GM23248 (cell line): ENCODE data around the gene HOXA3. TPM values are rescaled to one million over a fixed set of nuclear protein-coding genes. Genes with fewer than 3 reads are reported as not detected.

Source experiments
- DNase-seq: peaks from one replicate; pipeline ENCODE4 v3.0.0-alpha.2; 2015
- H2AFZ ChIP-seq: fragments of 200-600 bp; sonication (generic); 2 replicates; pipeline ENCODE4 v1.6.1; 2016; ENCODE audit warnings: antibody characterized with exemption
- H3F3A ChIP-seq: fragments of 200-600 bp; sonication (generic); 2 replicates; pipeline ENCODE4 v1.6.1; 2016; ENCODE audit warnings: mild to moderate bottlenecking, antibody characterized with exemption, mixed run types; ENCODE audit not compliant: insufficient read depth
- H3K27ac ChIP-seq: fragments of 200-600 bp; sonication (generic); 2 replicates; pipeline ENCODE4 v1.5.1; 2016; ENCODE audit warnings: mild to moderate bottlenecking
- H3K27me3 ChIP-seq: fragments of 200-600 bp; sonication (generic); replicated peaks from 2 replicates; pipeline ENCODE4 v1.6.1; 2016; ENCODE audit warnings: mild to moderate bottlenecking; ENCODE audit not compliant: insufficient read depth
- H3K36me3 ChIP-seq: fragments of 200-600 bp; sonication (generic); 2 replicates; pipeline ENCODE4 v1.6.1; 2016; ENCODE audit warnings: low read depth, mild to moderate bottlenecking
- H3K4me1 ChIP-seq: fragments of 200-600 bp; sonication (generic); 2 replicates; pipeline ENCODE4 v1.6.1; 2016; ENCODE audit warnings: mild to moderate bottlenecking; ENCODE audit not compliant: insufficient read depth
- H3K4me2 ChIP-seq: fragments of 200-600 bp; sonication (generic); one replicate; pipeline ENCODE4 v1.6.1; 2016; ENCODE audit warnings: mild to moderate bottlenecking; ENCODE audit not compliant: unreplicated experiment
- H3K4me3 ChIP-seq: fragments of 200-600 bp; sonication (generic); 2 replicates; pipeline ENCODE4 v1.5.1; 2016; ENCODE audit warnings: mild to moderate bottlenecking
- H3K79me2 ChIP-seq: fragments of 200-600 bp; sonication (generic); 2 replicates; pipeline ENCODE4 v1.6.1; 2016; ENCODE audit warnings: mild to moderate bottlenecking; ENCODE audit not compliant: insufficient read depth
- H3K9ac ChIP-seq: fragments of 200-600 bp; sonication (generic); 2 replicates; pipeline ENCODE4 v1.6.1; 2016; ENCODE audit warnings: mild to moderate bottlenecking
- H3K9me2 ChIP-seq: fragments of 200-600 bp; sonication (generic); 2 replicates; pipeline ENCODE4 v1.6.1; 2016; ENCODE audit warnings: mixed run types, mild to moderate bottlenecking, moderate library complexity; ENCODE audit not compliant: insufficient read depth
- H3K9me3 ChIP-seq: fragments of 200-600 bp; sonication (generic); one replicate; pipeline ENCODE4 v1.6.1; 2017; ENCODE audit warnings: low read depth
- H4K20me1 ChIP-seq: fragments of 200-600 bp; sonication (generic); 2 replicates; pipeline ENCODE4 v1.6.0; 2016; ENCODE audit not compliant: insufficient read depth
- EZH2 ChIP-seq: fragments of 200-600 bp; sonication (generic); IDR thresholded peaks from 2 replicates; pipeline ENCODE4 v1.6.1; 2018; ENCODE audit warnings: antibody characterized with exemption, mild to moderate bottlenecking; ENCODE audit not compliant: insufficient read depth, poor library complexity, severe bottlenecking
- EZH2phosphoT487 ChIP-seq: fragments of 200-600 bp; sonication (generic); IDR thresholded peaks from 2 replicates; pipeline ENCODE4 v1.6.1; 2018; ENCODE audit warnings: antibody characterized with exemption, moderate library complexity, mild to moderate bottlenecking, low read depth; ENCODE audit not compliant: insufficient read depth
- WGBS, 2 experiments: methylation state at CpG; one replicate each; pipeline ENCODE4 v1.1.6; 2015 to 2017; ENCODE audit warnings: low lambda C conversion rate in 2 of 2, low coverage in 1 of 2; ENCODE audit errors: missing lambda C conversion rate in 2 of 2; 5-methylcytosine and 5-hydroxymethylcytosine counted together
- in situ Hi-C: fragments of 300-500 bp; cut with MboI; formaldehyde crosslinking; loops from 2 replicates; pipeline ENCODE4 v1.15.0; 2020
- polyA plus RNA-seq: library from polyadenylated mRNA; unstranded; fragments of >200 nt; fragmentation: Nextera tagmentation; extraction: Ambion mirVana; gene quantifications from 2 replicates; pipeline ENCODE4 v1.2.1, GENCODE V29; 2016
- total RNA-seq: library from RNA; depleted of rRNA; stranded (reverse); fragments of >200 nt; shearing (Covaris generic); gene quantifications from 2 replicates; pipeline ENCODE4 v1.2.3, GENCODE V29; 2014

Gene HOXA3
- total and polyA plus RNA-seq, 2 experiments from 2014 or later, result 1.2 to 2.1 TPM

DNA sequence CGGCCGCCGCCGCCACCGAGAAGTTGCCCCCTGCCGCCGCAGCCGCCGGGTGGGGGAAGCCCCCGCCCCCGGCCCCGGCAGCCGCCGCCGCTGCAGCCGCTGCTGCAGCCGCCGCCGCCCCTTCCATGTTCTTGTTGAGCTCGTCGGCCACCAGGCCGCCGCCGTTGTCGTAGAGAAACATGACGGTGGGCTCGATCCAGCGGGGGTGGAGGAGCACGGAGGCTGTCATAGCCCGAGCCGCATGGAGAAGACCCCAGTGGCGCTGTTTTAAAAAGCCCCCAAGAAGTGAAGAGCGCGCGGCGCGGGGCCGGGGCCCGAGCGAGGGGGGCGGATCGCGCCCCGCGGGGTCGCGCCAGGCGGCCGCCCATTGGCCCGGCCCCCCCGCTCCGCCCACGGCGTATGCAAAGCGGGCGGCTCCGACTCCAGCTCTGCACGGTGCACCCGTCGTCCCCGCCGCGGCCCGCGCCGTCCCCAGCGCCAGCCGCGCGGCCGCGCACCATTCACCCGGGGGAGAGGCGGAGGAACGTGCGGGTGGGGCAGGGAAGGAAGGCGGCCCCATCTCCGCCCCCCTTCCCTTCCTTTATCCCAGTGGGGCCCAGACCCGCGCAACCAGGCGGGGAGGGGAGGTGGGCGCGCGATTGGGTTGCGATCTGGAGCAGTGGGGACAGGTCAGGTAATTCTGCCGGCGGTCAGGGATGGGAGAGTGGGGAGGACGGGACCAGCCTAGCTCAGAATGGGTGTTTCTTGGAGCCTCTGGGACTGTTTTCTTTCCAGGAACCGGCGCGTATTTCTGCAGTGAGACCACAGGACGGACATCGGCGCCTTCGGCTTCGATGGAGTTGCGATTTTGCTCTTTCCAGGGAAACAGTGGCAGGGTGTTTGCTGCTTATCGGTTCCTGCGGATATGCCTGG lies 47.7 kb upstream of the HOXA3 start, which contains the start of gene HOXA13:
Gene HOXA13 (minus strand): TSS at position 243 of the 912 bp plus-strand sequence. CDS start 14 bp downstream, at position 229.
- H3F3A ChIP-seq, result peaks cover 10% of the 10 kb centered on the region; the same call in 1 of the 2 replicates
- in situ Hi-C loops, result loop anchor here (10.0 kb wide), 4 partner anchors 385 to 895 kb away; no protein-coding TSS in a partner anchor
- no peaks in the 10 kb centered on the region for H3K79me2 ChIP-seq
- H4K20me1 ChIP-seq, result no peaks in the 10 kb centered on the region
- peak within 1 kb of the TSS; percentile 76 for H3K4me2 ChIP-seq
- no peak for TF ChIP-seq EZH2phosphoT487
- peak within 1 kb of the TSS; percentile 86 for H2AFZ ChIP-seq
- H3K27ac ChIP-seq, result no peak within 1 kb of the TSS
- H3K9ac ChIP-seq, result peak within 1 kb of the TSS; percentile 28; the same call in 1 of the 2 replicates
- peak; percentile 74 for DNase-seq
- H3K27me3 ChIP-seq, result peaks cover 35% of the 10 kb centered on the region
- no peaks in the 10 kb centered on the region for H3K36me3 ChIP-seq
- 2 to 3% methylated on average over 37 to 68 of the region's 99 CpGs for WGBS, 2 experiments
- no peaks in the 10 kb centered on the region for H3K9me3 ChIP-seq
- H3K4me3 ChIP-seq, result peak within 1 kb of the TSS; percentile 77
- H3K4me1 ChIP-seq, result no peaks in the 10 kb centered on the region
- H3K9me2 ChIP-seq, result no peaks in the 10 kb centered on the region

DNA sequence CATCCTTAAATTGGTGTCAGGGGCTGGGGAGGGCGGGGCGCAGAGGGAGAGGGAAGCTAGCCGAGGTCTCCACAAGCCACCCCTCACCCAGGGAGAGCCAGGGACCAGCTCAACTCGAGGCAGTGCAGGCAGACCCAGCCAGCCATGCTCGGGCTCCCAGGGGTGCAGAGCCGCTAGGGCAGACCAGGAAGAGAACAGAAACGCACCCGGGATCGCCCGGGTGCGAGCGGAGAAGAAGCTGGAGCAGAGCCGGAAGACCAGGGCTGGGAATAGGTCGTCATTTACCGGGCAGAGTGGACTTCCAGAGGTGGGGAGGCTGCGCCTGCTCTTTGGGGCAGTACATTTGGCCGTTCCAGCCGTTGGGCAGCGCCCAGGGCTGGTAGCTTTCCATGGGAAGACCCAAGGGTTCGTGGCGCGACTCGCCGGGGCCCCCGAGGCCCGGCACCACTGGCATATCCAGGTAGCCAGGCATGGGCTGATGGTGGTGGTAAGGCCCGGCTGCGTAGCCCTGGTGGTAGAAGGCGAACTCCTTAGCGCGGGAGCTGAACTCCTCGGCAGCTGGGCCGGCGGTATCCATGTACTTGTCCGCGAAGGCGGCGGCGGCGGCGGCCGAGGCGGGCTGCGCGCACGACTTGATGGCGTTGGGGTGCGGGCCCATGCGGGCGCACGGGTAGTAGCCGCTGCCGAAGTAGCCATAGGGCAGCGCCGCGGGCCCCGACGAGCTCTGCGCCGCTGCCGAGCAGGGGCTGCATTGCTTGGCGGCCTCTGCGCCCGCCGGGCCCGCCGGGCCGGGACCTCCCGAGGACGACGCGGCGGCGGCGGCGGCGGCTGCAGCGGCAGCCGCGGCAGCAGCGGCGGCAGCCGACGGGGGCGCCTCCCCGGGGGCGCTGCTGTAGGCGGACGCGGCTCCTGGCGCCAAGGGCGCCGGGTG lies 46.8 kb upstream of the HOXA3 start:
- no peak overlapping the region for H3K27ac ChIP-seq
- no peaks in the 10 kb centered on the region for H3K9me2 ChIP-seq
- peak overlapping the region; percentile 86 for H2AFZ ChIP-seq
- H3K9ac ChIP-seq, result peak overlapping the region; percentile 28; the same call in 1 of the 2 replicates
- DNase-seq, result peak; percentile 70
- 1 to 3% methylated on average over 58 to 82 of the region's 93 CpGs for WGBS, 2 experiments
- no peaks in the 10 kb centered on the region for H3K36me3 ChIP-seq
- peaks cover 28% of the 10 kb centered on the region for H3K27me3 ChIP-seq
- peak overlapping the region; percentile 67 for H3K4me2 ChIP-seq
- TF ChIP-seq EZH2 (no peak), EZH2phosphoT487 (no peak)
- H3K4me3 ChIP-seq, result peak overlapping the region; percentile 70
- no peaks in the 10 kb centered on the region for H3K9me3 ChIP-seq
- H3F3A ChIP-seq, result peaks cover 10% of the 10 kb centered on the region; the same call in 1 of the 2 replicates
- no peaks in the 10 kb centered on the region for H3K4me1 ChIP-seq
- in situ Hi-C loops, result loop anchor here (10.0 kb wide), 1 partner anchor 896 kb away; no protein-coding TSS in a partner anchor
- no peaks in the 10 kb centered on the region for H3K79me2 ChIP-seq
- no peaks in the 10 kb centered on the region for H4K20me1 ChIP-seq

DNA sequence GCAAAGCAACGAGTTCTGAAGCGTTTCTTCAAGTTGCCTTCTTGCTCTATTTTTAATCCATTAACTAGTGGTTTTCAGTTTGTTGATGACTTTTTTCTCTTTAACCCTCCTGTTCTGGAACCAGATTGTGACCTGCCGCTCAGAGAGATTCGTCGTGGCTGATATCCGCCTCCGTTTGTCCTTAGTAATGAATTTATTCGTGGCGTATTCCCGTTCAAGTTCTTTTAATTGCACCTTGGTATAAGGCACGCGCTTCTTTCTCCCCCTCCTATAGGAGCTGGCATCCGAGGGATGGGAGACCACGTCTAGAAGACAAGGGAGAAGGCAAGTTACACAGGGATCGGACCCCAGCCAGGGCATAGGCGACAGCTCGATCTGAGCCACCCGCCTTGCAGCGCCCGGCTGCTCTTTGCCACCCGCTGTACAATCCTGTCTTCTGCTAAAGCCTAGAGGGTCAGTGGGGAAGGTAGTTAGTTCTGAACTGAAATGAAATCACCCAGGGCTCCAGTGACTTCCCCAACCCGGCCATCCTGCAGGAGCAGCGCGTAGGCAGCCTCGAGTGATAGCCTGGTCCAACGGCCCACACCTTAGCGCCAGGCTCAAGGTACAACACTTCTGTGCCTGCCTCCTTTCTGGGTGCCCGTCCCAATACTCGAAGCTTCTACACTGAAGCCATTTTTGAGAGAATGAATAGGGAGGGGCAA lies 45.9 kb upstream of the HOXA3 start:
- TF ChIP-seq EZH2 (peak; percentile 74), EZH2phosphoT487 (0 out of 2 replicates have a peak, but pooled peaks have one; percentile 53)
- peaks cover 25% of the 10 kb centered on the region; the same call in 1 of the 2 replicates for H3K27me3 ChIP-seq
- peak overlapping the region; percentile 86 for H2AFZ ChIP-seq
- H3K27ac ChIP-seq, result no peak overlapping the region
- in situ Hi-C loops, result loop anchor here (10.0 kb wide), 1 partner anchor 897 kb away; no protein-coding TSS in a partner anchor
- 45% methylated on average over 29 of the region's 29 CpGs for WGBS, 2 experiments
- H3K9ac ChIP-seq, result no peak overlapping the region
- DNase-seq, result no peak
- H3K4me2 ChIP-seq, result no peak overlapping the region
- H3K9me3 ChIP-seq, result no peaks in the 10 kb centered on the region
- H3K4me3 ChIP-seq, result peak overlapping the region; percentile 70; the same call in 1 of the 2 replicates
- H4K20me1 ChIP-seq, result no peaks in the 10 kb centered on the region
- H3K36me3 ChIP-seq, result no peaks in the 10 kb centered on the region
- peaks cover 10% of the 10 kb centered on the region; the same call in 1 of the 2 replicates for H3F3A ChIP-seq
- no peaks in the 10 kb centered on the region for H3K79me2 ChIP-seq
- no peaks in the 10 kb centered on the region for H3K4me1 ChIP-seq
- no peaks in the 10 kb centered on the region for H3K9me2 ChIP-seq
